IPS-18c (cell line): ENCODE results near the gene GPRC5C.
"Not testable (repeated sequence)": the region's sequence is repeated elsewhere in the genome, so short reads cannot be mapped to it uniquely, and the experiment has no call there.

Source experiments
- H3K4me3 ChIP-seq: 2 replicates; pipeline ENCODE4 v1.7.0; 2013; ENCODE audit warnings: low read depth, mild to moderate bottlenecking, low read length, moderate library complexity; ENCODE audit not compliant: insufficient read depth
- H3K9me3 ChIP-seq: one replicate; pipeline ENCODE4 v1.6.1; 2013; ENCODE audit warnings: mild to moderate bottlenecking, low read length, moderate library complexity; ENCODE audit not compliant: control insufficient read depth, insufficient read depth

Gene GPRC5C

GRCh38 chr17:74474043-74474792 is 42.3 kb downstream of the GPRC5C start:
- Histone ChIP-seq H3K4me3 (no peak overlapping the region), H3K9me3 (peaks cover 8% of the 10 kb centered on the region)

- Histone ChIP-seq H3K4me3 (no peak overlapping the region), H3K9me3 (peaks cover 8% of the 10 kb centered on the region)
Observed at GRCh38 chr17:74475189-74475588, 43.3 kb downstream of the GPRC5C start.

- peaks cover 8% of the 10 kb centered on the region for H3K9me3 ChIP-seq
- H3K4me3 ChIP-seq, result no peak overlapping the region
Observed at GRCh38 chr17:74477411-74477810, 45.5 kb downstream of the GPRC5C start.

- Histone ChIP-seq H3K4me3 (no peak overlapping the region), H3K9me3 (peaks cover 8% of the 10 kb centered on the region)
Observed at GRCh38 chr17:74478420-74479100, 46.7 kb downstream of the GPRC5C start.

GRCh38 chr17:74480290-74480689 is 48.4 kb downstream of the GPRC5C start:
- Histone ChIP-seq H3K4me3 (no peak overlapping the region), H3K9me3 (peaks cover 8% of the 10 kb centered on the region)

- H3K4me3 ChIP-seq, result no peak overlapping the region
Observed at GRCh38 chr17:74481621-74482020, 49.7 kb downstream of the GPRC5C start.

GRCh38 chr17:74484066-74484465 is 52.2 kb downstream of the GPRC5C start:
- Histone ChIP-seq H3K9me3 (peaks cover 4% of the 10 kb centered on the region), H3K4me3 (no peak overlapping the region)

More at GRCh38 chr17:74481621-74482020, 49.7 kb downstream of the GPRC5C start:
- H3K9me3 ChIP-seq, result peaks cover 2% of the 10 kb centered on the region

GRCh38 chr17:74485022-74485743 is 53.3 kb downstream of the GPRC5C start:
- H3K4me3 ChIP-seq, result no peak overlapping the region
- peaks cover 4% of the 10 kb centered on the region for H3K9me3 ChIP-seq

GRCh38 chr17:74485841-74486240 is 54.0 kb downstream of the GPRC5C start:
- H3K9me3 ChIP-seq, result peaks cover 4% of the 10 kb centered on the region
- H3K4me3 ChIP-seq, result no peak overlapping the region

GRCh38 chr17:74488276-74488675 is 56.4 kb downstream of the GPRC5C start:
- H3K9me3 ChIP-seq, H3K4me3 ChIP-seq: not testable (repeated sequence)

- peaks cover 2% of the 10 kb centered on the region for H3K9me3 ChIP-seq
- no peak overlapping the region for H3K4me3 ChIP-seq
Observed at GRCh38 chr17:74490716-74491115, 58.8 kb downstream of the GPRC5C start.

GRCh38 chr17:74491626-74492025 is 59.7 kb downstream of the GPRC5C start:
- Histone ChIP-seq H3K9me3 (peaks cover 2% of the 10 kb centered on the region), H3K4me3 (no peak overlapping the region)

- Histone ChIP-seq H3K4me3 (no peak overlapping the region), H3K9me3 (peaks cover 1% of the 10 kb centered on the region)
Observed at GRCh38 chr17:74493331-74493833, 61.5 kb downstream of the GPRC5C start.
